Mammary epithelial cell (primary cell): ENCODE data around the gene SCGB1D2.

ENCODE experiments used
- CTCF ChIP-seq, 2 donors: IDR thresholded peaks in 1 of 2; conservative IDR thresholded peaks in 1 of 2; 2 replicates each; pipeline ENCODE4 v1.5.1; 2011 to 2012; ENCODE audit warnings: inconsistent platforms in 2 of 2, low read length in 2 of 2, mild to moderate bottlenecking in 2 of 2, control low read depth in 1 of 2, low read depth in 1 of 2; ENCODE audit not compliant: insufficient read depth in 1 of 2; ENCODE audit errors: extremely low read depth in 1 of 2
- EZH2 ChIP-seq: IDR thresholded peaks from 2 replicates; pipeline ENCODE4 v1.6.1; 2012; ENCODE audit warnings: low read length, inconsistent platforms, borderline replicate concordance

DNA sequence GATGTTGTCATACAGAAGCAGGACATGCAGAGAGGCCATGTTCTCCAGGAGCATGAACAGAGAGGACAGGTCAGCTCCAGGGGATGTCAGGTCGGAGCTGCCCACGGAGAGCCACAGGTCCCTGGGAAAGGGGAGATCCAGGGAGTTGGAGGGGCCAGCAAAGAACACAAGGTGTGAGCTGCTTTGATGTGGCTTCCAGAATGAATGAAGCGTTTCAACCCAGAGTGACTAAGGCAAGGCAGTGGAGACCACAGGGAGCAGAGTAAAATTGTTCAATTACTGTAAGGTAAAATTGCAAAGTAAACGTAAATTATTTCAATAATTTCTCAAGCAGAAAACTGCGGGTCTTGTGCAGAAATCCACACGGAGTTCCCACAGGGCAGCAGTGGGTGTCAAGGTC lies 39.1 kb upstream of the SCGB1D2 start:
- TF ChIP-seq CTCF (conservative IDR thresholded peaks at IDR 0.05 in 1 of 2, IDR thresholded peaks at IDR 0.05 in 1 of 2; ENCODE audit: extremely low read depth in 1 of 2, insufficient read depth in 1 of 2, low read depth in 1 of 2, low read length in 2 of 2) (no peak), EZH2 (no peak)
